ENCODE measurements around the gene DDAH1.

DDAH1 gene

DNA sequence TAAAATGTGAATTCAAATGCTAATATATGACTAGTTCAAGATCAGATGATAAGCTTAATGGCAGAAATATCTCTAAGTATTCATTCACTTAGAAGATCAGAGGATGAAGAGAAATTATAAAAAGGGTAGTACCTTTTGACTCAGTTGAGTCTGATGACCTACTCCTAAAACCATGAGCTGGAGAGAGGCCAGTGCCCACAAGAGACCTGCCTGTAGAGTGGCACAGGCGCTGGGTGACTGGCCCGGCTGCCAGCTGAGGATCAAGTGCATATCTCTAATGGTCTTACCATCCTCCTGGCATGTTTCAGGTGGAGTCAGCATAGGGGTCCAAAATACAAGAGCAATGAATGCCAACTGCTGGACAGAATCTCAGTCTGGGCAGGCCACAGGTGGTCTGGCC lies 14.1 kb downstream of the DDAH1 start:
- ChIA-PET CTCF (interaction anchor here (1.2 kb wide), 2 partner anchors 12 to 128 kb away, joined by 3 read pairs; no protein-coding TSS in a partner anchor), POLR2A (no interaction called here)
- TF ChIP-seq, protein P1, sequence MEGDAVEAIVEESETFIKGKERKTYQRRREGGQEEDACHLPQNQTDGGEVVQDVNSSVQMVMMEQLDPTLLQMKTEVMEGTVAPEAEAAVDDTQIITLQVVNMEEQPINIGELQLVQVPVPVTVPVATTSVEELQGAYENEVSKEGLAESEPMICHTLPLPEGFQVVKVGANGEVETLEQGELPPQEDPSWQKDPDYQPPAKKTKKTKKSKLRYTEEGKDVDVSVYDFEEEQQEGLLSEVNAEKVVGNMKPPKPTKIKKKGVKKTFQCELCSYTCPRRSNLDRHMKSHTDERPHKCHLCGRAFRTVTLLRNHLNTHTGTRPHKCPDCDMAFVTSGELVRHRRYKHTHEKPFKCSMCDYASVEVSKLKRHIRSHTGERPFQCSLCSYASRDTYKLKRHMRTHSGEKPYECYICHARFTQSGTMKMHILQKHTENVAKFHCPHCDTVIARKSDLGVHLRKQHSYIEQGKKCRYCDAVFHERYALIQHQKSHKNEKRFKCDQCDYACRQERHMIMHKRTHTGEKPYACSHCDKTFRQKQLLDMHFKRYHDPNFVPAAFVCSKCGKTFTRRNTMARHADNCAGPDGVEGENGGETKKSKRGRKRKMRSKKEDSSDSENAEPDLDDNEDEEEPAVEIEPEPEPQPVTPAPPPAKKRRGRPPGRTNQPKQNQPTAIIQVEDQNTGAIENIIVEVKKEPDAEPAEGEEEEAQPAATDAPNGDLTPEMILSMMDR (IDR thresholded peaks at IDR 0.05; ENCODE audit: insufficient read depth, low read length, missing control alignments), result no peak
- H3K4me3 ChIP-seq (ENCODE audit: low read depth, low read length), result no peak overlapping the region
- no peak for DNase-seq (ENCODE audit: low read depth, low spot score)

DNA sequence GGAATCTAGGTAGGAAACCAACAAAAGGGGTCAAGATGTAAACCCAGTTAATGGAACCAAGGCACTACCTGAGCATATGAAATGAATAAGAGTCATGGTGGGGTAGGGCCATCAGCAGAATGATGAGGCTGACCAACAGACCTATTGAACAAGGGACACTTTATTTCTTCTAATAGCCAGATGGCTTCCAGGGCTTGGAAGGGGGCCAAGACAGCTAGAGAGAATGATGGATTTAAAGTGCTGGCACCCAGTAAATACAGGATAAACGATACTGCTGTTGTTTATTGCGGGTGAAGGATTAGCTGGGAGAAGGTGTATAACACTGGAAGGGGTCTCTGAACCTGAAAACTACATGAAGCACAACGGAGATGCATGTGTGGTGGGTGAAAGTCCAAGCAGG lies 15.6 kb downstream of the DDAH1 start:
- no peak overlapping the region for H3K4me3 ChIP-seq (ENCODE audit: low read depth, low read length)
- ChIA-PET CTCF (interaction anchor here (0.9 kb wide), 1 partner anchor 42 kb away, joined by 3 read pairs; no protein-coding TSS in a partner anchor), POLR2A (no interaction called here)
- TF ChIP-seq, protein P1 (IDR thresholded peaks at IDR 0.05; ENCODE audit: insufficient read depth, low read length, missing control alignments), result no peak
- no peak for DNase-seq (ENCODE audit: low read depth, low spot score)

DNA sequence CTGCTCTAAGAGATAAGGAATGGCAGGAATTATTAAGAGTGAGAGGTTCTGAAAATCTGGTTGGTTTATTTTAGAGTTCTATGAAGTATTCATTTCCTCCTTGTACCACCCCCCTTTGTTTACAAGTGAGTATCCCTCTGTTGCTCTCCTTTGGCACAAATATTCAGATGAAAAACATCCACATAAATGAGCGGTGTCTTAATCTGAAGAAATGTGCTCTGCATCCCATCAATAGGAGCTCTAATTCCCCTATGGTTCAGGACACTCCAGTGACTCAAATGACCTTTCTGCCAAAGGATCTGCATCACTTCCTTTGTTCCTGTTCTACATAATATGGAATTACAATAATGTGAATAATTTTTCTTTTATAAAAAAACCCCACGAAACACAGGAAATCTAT lies 16.6 kb downstream of the DDAH1 start:
- ChIA-PET POLR2A (no interaction called here), CTCF (interaction anchor here (0.8 to 1.9 kb wide), 3 partner anchors 51 to 140 kb away, joined by 3 to 6 read pairs (median 4); no protein-coding TSS in a partner anchor)
- TF ChIP-seq, protein P1 (IDR thresholded peaks at IDR 0.05; ENCODE audit: insufficient read depth, low read length, missing control alignments), result no peak
- no peak for DNase-seq (ENCODE audit: low read depth, low spot score)
- H3K4me3 ChIP-seq (ENCODE audit: low read depth, low read length), result no peak overlapping the region

DNA sequence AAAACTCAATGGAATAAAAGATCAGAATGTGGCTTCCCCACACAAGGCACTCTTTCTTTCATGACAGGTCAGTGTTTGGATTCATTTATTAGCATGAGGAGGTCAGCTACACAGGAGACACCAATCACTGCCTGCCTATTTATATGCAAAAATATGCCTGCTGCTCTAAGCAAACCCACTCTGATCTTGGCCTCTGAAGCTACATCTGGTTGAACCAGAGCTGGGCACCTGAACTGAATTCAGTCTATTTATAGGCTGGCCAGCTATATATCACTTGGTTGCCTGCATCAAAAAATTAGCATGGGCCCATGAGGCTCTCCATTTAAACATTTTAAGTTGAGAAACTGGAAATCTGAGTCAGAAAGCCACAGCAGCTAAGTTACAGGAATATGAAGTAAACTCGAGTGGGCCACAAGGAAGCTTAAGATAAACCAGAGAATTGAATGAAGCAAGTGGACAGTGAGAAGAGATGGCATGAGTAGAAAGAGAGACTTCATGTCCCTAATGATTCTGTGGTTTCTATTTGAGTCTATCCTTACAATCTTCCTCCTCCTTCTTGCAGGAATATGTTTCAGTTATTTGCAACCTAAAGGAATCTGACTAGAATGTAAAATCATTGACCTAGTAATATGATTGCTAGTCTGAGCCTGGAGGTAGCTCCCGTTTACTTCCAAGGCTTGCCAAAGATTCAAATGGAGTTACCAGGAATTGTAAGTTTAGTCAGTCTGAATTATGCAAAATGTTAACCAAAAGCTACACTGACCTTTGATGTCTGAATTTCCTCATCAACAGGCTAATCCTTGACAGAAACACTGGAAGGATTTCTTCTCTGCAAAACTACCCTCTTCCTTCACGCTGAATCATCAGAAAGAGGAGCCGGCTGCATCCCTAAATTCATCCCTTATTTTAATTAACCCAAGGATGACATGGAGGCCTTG lies 17.7 kb downstream of the DDAH1 start:
- H3K4me3 ChIP-seq (ENCODE audit: low read depth, low read length), result no peak overlapping the region
- TF ChIP-seq, protein P1 (IDR thresholded peaks at IDR 0.05; ENCODE audit: insufficient read depth, low read length, missing control alignments), result no peak
- POLR2A ChIA-PET, result interaction anchor here (0.6 to 0.8 kb wide), 3 partner anchors 98 to 134 kb away, joined by 3 read pairs; no protein-coding TSS in a partner anchor
- CTCF ChIA-PET, result interaction anchor here (0.8 to 1.9 kb wide), 4 partner anchors 11 to 139 kb away, joined by 3 to 6 read pairs (median 4); no protein-coding TSS in a partner anchor
- no peak for DNase-seq (ENCODE audit: low read depth, low spot score)

DNA sequence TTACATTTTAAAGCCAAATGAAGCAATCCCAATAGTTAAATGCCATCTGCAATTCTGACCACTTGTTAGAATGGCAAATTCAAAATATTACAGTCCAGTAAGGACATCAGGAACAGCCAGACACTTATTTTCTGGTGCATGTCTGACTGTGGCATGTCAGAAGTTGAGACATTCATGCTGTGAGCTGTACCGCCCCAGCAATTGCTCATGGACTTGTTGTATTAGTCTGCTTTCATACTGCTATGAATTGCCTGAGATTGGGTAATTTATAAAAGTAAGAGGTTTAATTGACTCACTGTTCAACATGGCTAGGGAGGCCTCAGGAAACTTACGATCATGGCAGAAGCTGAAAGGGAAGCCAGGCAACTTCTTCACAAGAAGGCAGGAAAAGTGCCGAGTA lies 19.1 kb downstream of the DDAH1 start:
- ChIA-PET CTCF (no interaction called here), POLR2A (no interaction called here)
- H3K4me3 ChIP-seq (ENCODE audit: low read depth, low read length), result no peak overlapping the region
- TF ChIP-seq, protein P1 (IDR thresholded peaks at IDR 0.05; ENCODE audit: insufficient read depth, low read length, missing control alignments), result no peak
- DNase-seq (ENCODE audit: low read depth, low spot score), result no peak

DNA sequence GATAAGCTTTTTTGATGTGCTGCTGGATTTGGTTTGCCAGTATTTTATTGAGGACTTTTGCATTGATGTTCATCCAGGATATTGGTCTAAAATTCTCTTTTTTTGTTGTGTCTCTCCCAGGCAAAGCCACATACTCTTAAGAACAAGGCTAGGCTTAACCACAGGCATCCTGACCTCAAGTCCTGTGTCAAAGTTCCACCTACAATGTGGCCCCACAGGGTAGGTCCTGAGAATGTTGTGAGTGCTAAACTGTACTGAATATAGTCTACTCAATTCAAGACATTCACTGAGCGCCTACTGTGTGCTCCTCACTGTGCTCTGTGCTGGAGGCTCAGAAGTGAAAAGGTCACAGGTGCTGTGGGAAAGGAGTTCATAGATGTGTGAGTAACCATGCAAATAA lies 20.6 kb downstream of the DDAH1 start:
- ChIA-PET CTCF (no interaction called here), POLR2A (no interaction called here)
- TF ChIP-seq, protein P1 (IDR thresholded peaks at IDR 0.05; ENCODE audit: insufficient read depth, low read length, missing control alignments), result no peak
- no peak overlapping the region for H3K4me3 ChIP-seq (ENCODE audit: low read depth, low read length)
- no peak for DNase-seq (ENCODE audit: low read depth, low spot score)
